SK-N-SH treated with all-trans-retinoic acid at 6 μM for 48 hours (cell line): Measurements from ENCODE around the gene IFIT3.
"Not testable (repeated sequence)": the region's sequence is repeated elsewhere in the genome, so short reads cannot be mapped to it uniquely, and the experiment has no call there.

ENCODE experiments used
- ATAC-seq: fragments of 200-7000 bp; cut with Tn5 transposase; 3 replicates; pipeline ENCODE4 v1.9.1; 2020; ENCODE audit warnings: mild to moderate bottlenecking, moderate library complexity
- ARNTL ChIP-seq: fragments of 450-650 bp; formaldehyde crosslinking; IDR thresholded peaks from 2 replicates; pipeline ENCODE4 v1.5.0; 2020; ENCODE audit warnings: low read depth, mild to moderate bottlenecking, moderate library complexity, borderline replicate concordance
- BACH2 ChIP-seq: fragments of 250-450 bp; sonication (Bioruptor Pico); IDR thresholded peaks from 2 replicates; pipeline ENCODE4 v1.9.0; 2021; ENCODE audit warnings: mild to moderate bottlenecking, borderline replicate concordance
- CREB5 ChIP-seq: fragments of 250-450 bp; sonication (Bioruptor Pico); IDR thresholded peaks from 2 replicates; pipeline ENCODE4 v1.5.1; 2020; ENCODE audit warnings: low read depth, mild to moderate bottlenecking, moderate library complexity
- CSDC2 ChIP-seq: fragments of 250-450 bp; sonication (Bioruptor Pico); IDR thresholded peaks from 2 replicates; pipeline ENCODE4 v1.5.0; 2020; ENCODE audit warnings: mild to moderate bottlenecking, moderate library complexity
- ESRRG ChIP-seq: fragments of 250-450 bp; sonication (Bioruptor Pico); IDR thresholded peaks from 2 replicates; pipeline ENCODE4 v1.6.1; 2021; ENCODE audit warnings: mild to moderate bottlenecking
- GLIS3 ChIP-seq: fragments of 250-450 bp; sonication (Bioruptor Pico); IDR thresholded peaks from 2 replicates; pipeline ENCODE4 v1.5.0; 2020; ENCODE audit warnings: mild to moderate bottlenecking, moderate library complexity
- ISL1 ChIP-seq: fragments of 250-450 bp; sonication (Bioruptor Pico); IDR thresholded peaks from 2 replicates; pipeline ENCODE4 v2.1.2; 2022; ENCODE audit warnings: mild to moderate bottlenecking, moderate library complexity
- OSR1 ChIP-seq: fragments of 250-450 bp; sonication (Bioruptor Pico); IDR thresholded peaks from 2 replicates; pipeline ENCODE4 v1.8.0; 2022; ENCODE audit warnings: moderate library complexity, mild to moderate bottlenecking, inconsistent platforms
- PPARA ChIP-seq: fragments of 250-450 bp; sonication (Bioruptor Pico); IDR thresholded peaks from 2 replicates; pipeline ENCODE4 v1.5.0; 2020; ENCODE audit warnings: mild to moderate bottlenecking, borderline replicate concordance
- SNAI2 ChIP-seq: fragments of 250-450 bp; sonication (Bioruptor Pico); IDR thresholded peaks from 2 replicates; pipeline ENCODE4 v1.5.0; 2020; ENCODE audit warnings: mild to moderate bottlenecking, moderate library complexity
- TCF4 ChIP-seq: fragments of 250-450 bp; sonication (Bioruptor Pico); IDR thresholded peaks from 2 replicates; pipeline ENCODE4 v1.8.0; 2021; ENCODE audit warnings: mild to moderate bottlenecking, moderate library complexity, borderline replicate concordance
- TOX ChIP-seq: fragments of 250-450 bp; sonication (Bioruptor Pico); IDR thresholded peaks from 2 replicates; pipeline ENCODE4 v1.8.0; 2021; ENCODE audit warnings: mild to moderate bottlenecking, moderate library complexity, borderline replicate concordance
- TSHZ2 ChIP-seq: fragments of 250-450 bp; sonication (Bioruptor Pico); IDR thresholded peaks from 2 replicates; pipeline ENCODE4 v1.5.0; 2020; ENCODE audit warnings: mild to moderate bottlenecking, moderate library complexity
- ZC3H10 ChIP-seq: fragments of 250-450 bp; sonication (Bioruptor Pico); IDR thresholded peaks from 2 replicates; pipeline ENCODE4 v1.5.1; 2021; ENCODE audit warnings: mild to moderate bottlenecking, moderate library complexity
- ZFP3 ChIP-seq: fragments of 250-450 bp; sonication (Bioruptor Pico); IDR thresholded peaks from 2 replicates; pipeline ENCODE4 v1.5.0; 2020; ENCODE audit warnings: mild to moderate bottlenecking, moderate library complexity
- ZFP30 ChIP-seq: fragments of 450-650 bp; formaldehyde crosslinking; IDR thresholded peaks from 2 replicates; pipeline ENCODE4 v1.5.0; 2022; ENCODE audit warnings: mild to moderate bottlenecking, moderate library complexity
- ZNF565 ChIP-seq: fragments of 450-650 bp; formaldehyde crosslinking; conservative IDR thresholded peaks from 2 replicates; pipeline ENCODE4 v1.5.0; 2020; ENCODE audit warnings: low read depth, mild to moderate bottlenecking, moderate library complexity
- ZNF70 ChIP-seq: fragments of 450-650 bp; formaldehyde crosslinking; IDR thresholded peaks from 2 replicates; pipeline ENCODE4 v1.5.0; 2020; ENCODE audit warnings: mild to moderate bottlenecking, moderate library complexity
- ZNF8 ChIP-seq: fragments of 450-650 bp; formaldehyde crosslinking; IDR thresholded peaks from 2 replicates; pipeline ENCODE4 v1.5.0; 2020; ENCODE audit warnings: mild to moderate bottlenecking, moderate library complexity
- TF ChIP-seq, protein P1 (sequence below): fragments of 250-450 bp; sonication (Bioruptor Pico); IDR thresholded peaks from 2 replicates; pipeline ENCODE4 v1.5.1; 2021; ENCODE audit warnings: mild to moderate bottlenecking, moderate library complexity

The IFIT3 gene

GRCh38 chr10:89283025-89283935, 44.5 kb upstream of the IFIT3 start:
- ATAC-seq, result peak; percentile 74
- TF ChIP-seq TCF4, result no peak
- TF ChIP-seq CREB5 (CRISPR knock-in tag), result 0 out of 2 replicates have a peak, but pooled peaks have one; percentile 23
- TF ChIP-seq GLIS3 (CRISPR knock-in tag), result no peak
- TF ChIP-seq ZFP30 (CRISPR knock-in tag), result no peak
- no peak for TF ChIP-seq OSR1 (CRISPR knock-in tag)
- TF ChIP-seq ZC3H10 (CRISPR knock-in tag), result peak; percentile 54; the same call in 1 of the 2 replicates
- TF ChIP-seq ZNF70 (CRISPR knock-in tag), result no peak
- TF ChIP-seq ISL1 (CRISPR knock-in tag), result peak; percentile 84
- TF ChIP-seq ARNTL (CRISPR knock-in tag), result no peak
- no peak for TF ChIP-seq SNAI2

- no peak for TF ChIP-seq SNAI2
- TF ChIP-seq, protein P1, sequence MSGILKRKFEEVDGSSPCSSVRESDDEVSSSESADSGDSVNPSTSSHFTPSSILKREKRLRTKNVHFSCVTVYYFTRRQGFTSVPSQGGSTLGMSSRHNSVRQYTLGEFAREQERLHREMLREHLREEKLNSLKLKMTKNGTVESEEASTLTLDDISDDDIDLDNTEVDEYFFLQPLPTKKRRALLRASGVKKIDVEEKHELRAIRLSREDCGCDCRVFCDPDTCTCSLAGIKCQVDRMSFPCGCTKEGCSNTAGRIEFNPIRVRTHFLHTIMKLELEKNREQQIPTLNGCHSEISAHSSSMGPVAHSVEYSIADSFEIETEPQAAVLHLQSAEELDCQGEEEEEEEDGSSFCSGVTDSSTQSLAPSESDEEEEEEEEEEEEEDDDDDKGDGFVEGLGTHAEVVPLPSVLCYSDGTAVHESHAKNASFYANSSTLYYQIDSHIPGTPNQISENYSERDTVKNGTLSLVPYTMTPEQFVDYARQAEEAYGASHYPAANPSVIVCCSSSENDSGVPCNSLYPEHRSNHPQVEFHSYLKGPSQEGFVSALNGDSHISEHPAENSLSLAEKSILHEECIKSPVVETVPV (CRISPR knock-in tag), result no peak
- TF ChIP-seq TOX (CRISPR knock-in tag), result no peak
- no peak for TF ChIP-seq ZNF565 (CRISPR knock-in tag)
- TF ChIP-seq ZNF8 (CRISPR knock-in tag), result 0 out of 2 replicates have a peak, but pooled peaks have one; percentile 4
- no peak for TF ChIP-seq ZFP3 (CRISPR knock-in tag)
- TF ChIP-seq ZC3H10 (CRISPR knock-in tag), result no peak
- TF ChIP-seq TCF4, result peak; percentile 76
- no peak for TF ChIP-seq CSDC2 (CRISPR knock-in tag)
- peak; percentile 12; the same call in 1 of the 2 replicates for TF ChIP-seq CREB5 (CRISPR knock-in tag)
- peak; percentile 22; the same call in 1 of the 2 replicates for TF ChIP-seq ISL1 (CRISPR knock-in tag)
- peak; percentile 81 for ATAC-seq
Measured at GRCh38 chr10:89283936-89284475, 43.8 kb upstream of the IFIT3 start.

DNA sequence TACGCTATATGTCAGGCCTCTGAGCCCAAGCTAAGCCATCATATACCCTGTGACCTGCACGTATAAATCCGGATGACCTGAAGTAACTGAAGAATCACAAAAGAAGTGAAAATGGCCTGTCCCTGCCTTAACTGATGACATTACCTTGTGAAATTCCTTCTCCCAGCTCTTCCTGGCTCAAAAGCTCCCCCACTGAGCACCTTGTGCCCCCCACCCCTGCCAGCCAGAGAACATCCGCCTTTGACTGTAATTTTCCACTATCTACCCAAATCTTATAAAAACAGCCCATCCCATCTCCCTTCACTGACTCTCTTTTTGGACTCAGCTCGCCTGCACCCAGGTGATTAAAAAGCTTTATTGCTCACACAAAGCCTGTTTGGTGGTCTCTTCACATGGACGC, 43.1 kb upstream of the IFIT3 start:
- not testable (repeated sequence) for ATAC-seq

DNA sequence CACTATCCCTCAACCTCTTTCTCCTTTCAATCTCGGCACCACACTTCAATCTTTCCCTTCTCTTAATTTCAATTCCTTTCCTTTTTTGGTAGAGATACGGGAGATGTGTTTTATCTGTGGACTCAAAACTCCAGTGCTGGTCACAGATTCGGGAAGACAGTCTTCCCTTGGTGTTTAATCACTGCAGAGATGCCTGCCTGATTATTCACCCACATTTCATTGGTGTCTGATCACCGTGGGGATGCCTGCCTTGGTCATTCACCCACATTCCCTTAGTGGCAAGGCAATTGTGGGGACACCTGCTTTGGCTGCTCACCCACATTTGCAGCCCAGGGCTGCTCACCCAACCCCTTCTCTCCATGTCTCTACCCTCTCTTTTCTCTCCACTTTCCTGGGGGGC, 42.5 kb upstream of the IFIT3 start:
- not testable (repeated sequence) for ATAC-seq

DNA sequence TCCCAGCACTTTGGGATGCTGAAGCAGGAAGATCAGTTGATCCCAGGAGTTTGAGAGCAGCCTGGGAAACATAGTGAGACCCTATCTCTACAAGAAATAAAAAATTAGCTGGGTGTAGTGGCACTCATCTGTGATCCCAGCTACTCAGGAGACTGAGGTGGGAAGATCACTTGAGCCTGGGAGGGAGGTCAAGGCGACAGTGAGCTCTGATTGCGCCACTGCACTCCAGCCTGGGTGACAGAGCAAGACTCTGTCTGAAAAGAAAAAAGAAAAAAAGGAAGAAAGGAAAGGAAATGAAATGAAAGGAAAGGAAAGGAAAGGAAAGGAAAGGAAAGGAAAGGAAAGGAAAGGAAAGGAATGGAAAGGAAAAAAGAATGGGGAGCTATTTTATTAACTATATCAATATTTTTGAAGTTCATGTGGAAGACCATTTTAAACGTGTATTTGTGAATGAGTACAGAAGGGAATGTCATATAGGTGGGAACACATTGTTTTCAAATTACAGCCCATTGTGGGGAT, 33.0 kb upstream of the IFIT3 start:
- TF ChIP-seq TCF4 (no peak), ZFP3 (CRISPR knock-in tag) (no peak), ZNF565 (CRISPR knock-in tag) (no peak), PPARA (CRISPR knock-in tag) (no peak)
- ATAC-seq, result no peak

DNA sequence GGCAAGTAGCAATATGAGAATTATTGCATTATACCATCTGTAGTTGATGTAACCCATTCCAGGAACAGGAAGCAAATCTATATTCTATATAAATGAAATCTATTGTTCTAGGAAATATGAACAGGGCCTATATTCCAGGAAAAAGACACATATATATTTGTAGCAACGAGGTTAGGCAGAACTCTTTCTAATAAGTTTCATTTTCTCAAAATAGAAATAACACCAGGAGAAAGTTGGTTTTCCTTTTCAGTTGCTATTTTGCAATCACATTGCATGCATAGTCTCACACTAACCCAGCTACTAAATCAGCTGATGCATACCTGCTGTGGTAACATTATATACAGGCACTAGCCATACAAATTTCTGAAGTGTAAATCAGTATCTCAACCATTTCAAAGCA, 32.2 kb upstream of the IFIT3 start:
- no peak for ATAC-seq
- TF ChIP-seq ZFP3 (CRISPR knock-in tag) (no peak), TSHZ2 (CRISPR knock-in tag) (no peak), ZNF565 (CRISPR knock-in tag) (no peak), ESRRG (CRISPR knock-in tag) (no peak), BACH2 (CRISPR knock-in tag) (no peak), CREB5 (CRISPR knock-in tag) (no peak), ARNTL (CRISPR knock-in tag) (no peak), ZC3H10 (CRISPR knock-in tag) (no peak), ZNF70 (CRISPR knock-in tag) (no peak), ISL1 (CRISPR knock-in tag) (no peak), CSDC2 (CRISPR knock-in tag) (no peak), TOX (CRISPR knock-in tag) (no peak), PPARA (CRISPR knock-in tag) (no peak), ZFP30 (CRISPR knock-in tag) (no peak), TCF4 (no peak)
